ENCODE results near the gene ZNRF1.

Gene ZNRF1

DNA sequence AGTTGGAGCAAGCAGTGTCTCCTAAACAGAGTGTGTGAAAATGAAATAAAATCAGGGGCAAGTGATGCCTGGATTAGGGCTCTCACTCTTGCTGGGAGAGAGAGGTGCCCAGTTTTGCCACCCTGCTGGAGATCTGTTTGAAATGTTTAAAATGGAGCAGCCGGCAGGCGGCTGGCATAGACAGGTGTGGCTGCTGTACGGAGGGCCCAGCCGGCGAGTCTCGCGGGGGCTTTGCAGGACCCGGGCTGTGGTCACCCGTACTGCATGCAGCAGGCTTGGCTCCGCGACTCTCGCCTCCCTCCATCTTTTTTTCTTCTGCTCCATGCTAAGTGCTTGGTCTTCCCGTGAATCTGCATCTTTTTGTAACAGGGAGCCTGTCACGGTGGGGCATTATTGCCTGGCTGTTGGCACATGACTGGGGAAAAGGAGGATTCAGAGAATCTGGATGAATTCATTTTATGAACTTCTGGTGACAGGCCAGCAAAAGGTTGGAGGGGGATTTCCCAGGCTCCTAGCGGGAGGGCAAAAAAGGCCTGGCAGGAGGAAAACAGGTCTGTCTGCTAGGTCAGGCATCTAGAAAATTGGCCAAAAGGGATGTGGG is 1.8 kb downstream of the ZNRF1 start:
- in situ Hi-C loops (cut with HindIII; ENCODE audit: low sequenced_read_pairs) = no loop called here

- in situ Hi-C loops (cut with HindIII; ENCODE audit: low sequenced_read_pairs) = no loop called here
Measured at GRCh38 chr16:75002474-75002873, 3.6 kb downstream of the ZNRF1 start.

- in situ Hi-C loops (cut with HindIII; ENCODE audit: low sequenced_read_pairs) = no loop called here
Measured at GRCh38 chr16:75003931-75004330, 5.1 kb downstream of the ZNRF1 start.

GRCh38 chr16:75004460-75004859 is 5.6 kb downstream of the ZNRF1 start:
- in situ Hi-C loops (cut with HindIII; ENCODE audit: low sequenced_read_pairs) = no loop called here

DNA sequence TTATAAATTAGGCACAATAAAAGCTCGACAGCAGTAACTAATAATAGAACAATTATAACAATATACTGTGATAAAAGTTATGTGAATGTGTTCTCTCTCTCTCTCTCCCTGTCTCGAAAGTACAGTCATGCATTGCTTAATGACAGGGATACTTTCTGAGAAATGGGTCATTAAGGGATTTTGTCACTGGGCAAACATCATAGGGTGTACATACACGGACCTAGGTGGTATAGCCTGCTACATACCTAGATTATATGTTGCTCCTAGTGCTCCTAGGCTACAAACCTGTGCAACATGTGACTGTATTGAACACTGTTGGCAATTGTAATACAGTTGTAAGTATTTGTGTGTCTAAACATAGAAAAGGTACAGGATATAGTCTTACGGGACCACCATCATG is 6.9 kb downstream of the ZNRF1 start:
- in situ Hi-C loops (cut with HindIII; ENCODE audit: low sequenced_read_pairs) = loop anchor here (5.0 kb wide), 1 partner anchor 102 kb away; no protein-coding TSS in a partner anchor

GRCh38 chr16:75007443-75007842 is 8.6 kb downstream of the ZNRF1 start:
- in situ Hi-C loops (cut with HindIII; ENCODE audit: low sequenced_read_pairs) = loop anchor here (5.0 kb wide), 1 partner anchor 100 kb away; no protein-coding TSS in a partner anchor

DNA sequence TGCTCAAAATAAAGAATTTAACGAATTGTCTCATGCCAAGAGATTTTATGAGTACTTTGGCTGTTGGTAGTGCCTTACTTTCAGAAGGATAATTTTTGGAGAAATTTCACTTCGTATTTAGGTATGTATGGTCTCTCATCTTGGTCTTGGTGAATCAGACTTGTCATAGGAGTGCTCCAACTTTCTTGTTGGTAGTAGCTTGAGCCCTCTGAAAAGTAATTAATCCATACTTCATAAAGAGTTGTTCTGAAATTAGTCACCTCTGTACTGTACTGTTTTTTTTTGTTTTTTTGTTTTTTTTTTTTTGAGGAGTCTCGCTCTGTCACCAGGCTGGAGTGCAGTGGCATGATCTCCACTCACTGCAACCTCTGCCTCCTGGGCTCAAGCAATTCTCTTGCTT is 11.6 kb downstream of the ZNRF1 start:
- in situ Hi-C loops (cut with HindIII; ENCODE audit: low sequenced_read_pairs) = loop anchor here (10.0 kb wide), 1 partner anchor 54 kb away; no protein-coding TSS in a partner anchor

DNA sequence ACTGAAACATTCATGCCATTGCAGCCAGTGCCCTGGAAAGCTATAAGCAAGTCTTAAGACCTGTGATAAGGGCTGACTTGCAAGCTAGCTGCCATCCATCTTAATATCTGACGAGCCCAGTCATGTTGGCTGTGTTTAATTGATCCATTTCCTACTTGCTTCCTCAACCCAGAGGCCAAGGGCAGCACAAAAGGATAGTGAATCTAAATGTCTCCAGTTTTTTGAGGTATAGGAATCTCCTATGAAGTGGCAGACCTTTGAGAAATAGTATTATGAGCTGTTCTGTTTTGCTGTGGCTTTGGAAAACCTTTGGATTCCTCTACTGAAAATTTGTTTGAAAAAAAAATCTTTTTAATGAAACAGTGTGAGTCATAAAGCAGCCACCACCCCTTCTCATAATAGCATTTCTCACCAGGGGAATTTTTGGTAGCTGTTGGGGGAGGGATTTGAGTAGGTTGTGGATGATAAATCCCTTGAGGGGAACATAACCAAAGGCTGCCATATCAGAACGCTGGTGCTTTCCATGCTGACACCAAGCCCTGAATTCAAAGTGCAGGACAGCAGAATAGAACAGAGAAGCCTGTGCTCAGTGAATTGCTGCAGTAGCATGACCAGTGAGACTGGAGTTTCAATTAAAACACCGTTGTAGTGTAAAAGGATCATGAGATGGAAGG is 12.9 kb downstream of the ZNRF1 start:
- in situ Hi-C loops (cut with HindIII; ENCODE audit: low sequenced_read_pairs) = loop anchor here (10.0 kb wide), 1 partner anchor 53 kb away; no protein-coding TSS in a partner anchor

DNA sequence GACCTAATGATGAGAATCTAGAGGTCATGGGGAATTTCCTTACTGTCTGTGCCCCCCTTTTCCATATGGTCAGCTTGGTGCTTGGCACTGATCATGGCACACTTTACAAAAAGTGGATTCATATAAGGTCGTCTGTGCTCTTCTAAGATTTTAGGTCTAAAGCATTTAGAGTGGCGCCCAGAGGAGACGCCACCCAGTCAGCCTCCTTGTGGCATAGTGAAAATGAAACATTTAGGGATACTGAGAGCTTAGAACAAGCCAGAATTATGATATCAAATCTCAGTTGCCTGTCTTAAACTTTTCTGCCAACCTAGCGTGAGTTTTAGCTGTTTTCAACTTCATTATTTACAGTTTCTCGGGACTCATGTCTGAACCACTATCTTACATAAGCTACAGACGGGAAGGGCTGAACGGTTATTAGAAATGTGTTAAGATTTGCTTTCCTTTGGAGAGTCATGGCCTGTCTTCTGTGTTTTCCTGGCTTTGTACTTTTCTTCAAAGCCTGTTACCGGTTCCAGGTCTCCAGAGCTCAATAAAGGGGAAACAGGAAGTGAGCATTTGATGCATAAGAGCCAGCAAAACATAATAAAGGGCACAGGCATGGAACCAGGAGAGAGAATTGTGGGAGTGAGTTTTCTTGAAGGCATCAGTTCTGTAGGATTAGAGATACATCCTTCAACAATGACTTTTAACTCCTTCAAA is 13.7 kb downstream of the ZNRF1 start:
- in situ Hi-C loops (cut with HindIII; ENCODE audit: low sequenced_read_pairs) = loop anchor here (10.0 kb wide), 1 partner anchor 52 kb away; no protein-coding TSS in a partner anchor

DNA sequence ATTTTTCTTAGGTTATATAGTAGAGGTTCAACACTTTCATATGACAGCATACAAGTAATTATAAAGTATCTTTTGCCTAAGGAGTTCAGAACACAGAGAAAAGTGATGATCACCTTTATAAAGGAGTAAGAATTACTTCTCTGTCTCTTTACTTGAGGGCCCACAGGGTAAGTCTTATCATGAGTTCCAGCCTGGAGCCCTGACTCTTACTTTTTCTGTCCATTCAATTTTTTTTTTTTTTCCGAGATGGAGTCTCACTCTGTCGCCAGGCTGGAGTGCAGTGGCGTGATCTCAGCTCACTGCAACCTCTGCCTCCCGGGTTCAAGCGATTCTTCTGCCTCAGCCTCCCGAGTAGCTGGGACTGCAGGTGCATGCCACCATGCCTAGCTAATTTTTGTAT is 14.3 kb downstream of the ZNRF1 start:
- in situ Hi-C loops (cut with HindIII; ENCODE audit: low sequenced_read_pairs) = loop anchor here (10.0 kb wide), 1 partner anchor 52 kb away; no protein-coding TSS in a partner anchor

DNA sequence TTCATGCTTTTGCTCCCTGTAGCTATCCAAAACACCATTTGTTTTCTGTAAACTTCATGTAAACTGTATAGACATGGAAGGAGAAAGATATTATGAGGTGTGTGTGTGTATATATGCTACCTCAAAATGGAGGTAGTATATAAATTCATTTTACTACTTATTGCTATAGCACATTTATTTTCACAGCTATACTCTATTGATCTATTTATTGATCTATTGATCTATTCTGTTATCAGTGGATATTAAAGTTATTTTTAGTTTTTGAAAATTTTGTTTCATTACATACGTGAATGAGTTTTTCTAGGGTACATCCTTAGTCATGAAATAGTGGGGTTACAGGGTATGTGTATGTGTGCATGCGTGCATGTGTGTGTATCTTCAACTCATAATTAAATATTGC is 15.5 kb downstream of the ZNRF1 start:
- in situ Hi-C loops (cut with HindIII; ENCODE audit: low sequenced_read_pairs) = loop anchor here (10.0 kb wide), 1 partner anchor 50 kb away; no protein-coding TSS in a partner anchor

DNA sequence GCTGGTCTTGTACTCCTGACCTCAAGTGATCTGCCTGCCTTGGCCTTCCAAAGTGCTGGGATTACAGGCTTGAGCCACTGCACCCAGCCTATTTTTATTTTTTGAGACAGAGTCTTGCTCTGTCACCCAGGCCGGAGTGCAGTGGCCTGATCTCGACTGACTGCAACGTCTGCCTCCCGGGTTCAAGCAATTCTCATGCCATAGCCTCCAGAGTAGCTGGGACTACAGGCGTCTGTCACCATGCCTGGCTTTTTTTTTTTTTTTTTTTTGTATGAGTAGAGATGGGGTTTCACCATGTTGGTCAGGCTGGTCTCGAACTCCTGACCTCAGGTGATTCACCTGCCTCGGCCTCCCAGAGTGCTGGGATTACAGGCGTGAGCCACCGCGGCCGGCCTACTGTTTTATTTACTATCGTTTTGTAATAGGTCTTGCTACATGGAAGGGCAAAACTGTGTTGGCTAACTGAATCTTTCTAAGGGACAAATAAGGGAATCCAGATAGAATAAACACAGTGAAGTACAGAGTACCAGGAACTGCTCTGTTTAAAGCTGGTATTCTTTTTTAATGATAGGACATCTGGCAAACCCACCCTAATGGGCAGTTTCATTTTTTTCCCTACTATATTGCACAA is 17.7 kb downstream of the ZNRF1 start:
- in situ Hi-C loops (cut with HindIII; ENCODE audit: low sequenced_read_pairs) = loop anchor here (10.0 kb wide), 1 partner anchor 48 kb away; no protein-coding TSS in a partner anchor

GRCh38 chr16:75017670-75018525 is 19.1 kb downstream of the ZNRF1 start:
- in situ Hi-C loops (cut with HindIII; ENCODE audit: low sequenced_read_pairs) = loop anchor here (10.0 kb wide), 1 partner anchor 47 kb away; no protein-coding TSS in a partner anchor

- in situ Hi-C loops (cut with HindIII; ENCODE audit: low sequenced_read_pairs) = loop anchor here (10.0 kb wide), 1 partner anchor 46 kb away; no protein-coding TSS in a partner anchor
Measured at GRCh38 chr16:75019007-75019406, 20.2 kb downstream of the ZNRF1 start.

DNA sequence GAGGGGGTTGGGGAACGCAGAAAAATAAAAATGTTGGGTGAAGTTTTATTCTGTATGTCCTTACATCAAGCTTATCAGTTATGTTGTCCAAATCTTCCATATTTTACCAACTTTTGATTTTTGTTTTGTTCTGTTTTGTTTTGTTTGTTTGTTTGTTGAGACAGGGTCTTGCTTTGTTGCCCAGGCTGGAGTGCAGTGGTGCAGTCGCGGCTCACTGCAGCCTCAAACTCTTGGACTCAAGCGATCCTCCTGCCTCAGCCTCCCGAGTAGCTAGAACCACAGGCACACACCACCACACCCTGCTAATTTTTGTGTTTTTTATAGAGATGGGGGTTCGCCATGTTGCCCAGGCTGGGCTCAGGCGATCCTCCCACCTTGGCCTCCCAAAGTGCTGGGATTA is 20.8 kb downstream of the ZNRF1 start:
- in situ Hi-C loops (cut with HindIII; ENCODE audit: low sequenced_read_pairs) = loop anchor here (10.0 kb wide), 1 partner anchor 45 kb away; no protein-coding TSS in a partner anchor

DNA sequence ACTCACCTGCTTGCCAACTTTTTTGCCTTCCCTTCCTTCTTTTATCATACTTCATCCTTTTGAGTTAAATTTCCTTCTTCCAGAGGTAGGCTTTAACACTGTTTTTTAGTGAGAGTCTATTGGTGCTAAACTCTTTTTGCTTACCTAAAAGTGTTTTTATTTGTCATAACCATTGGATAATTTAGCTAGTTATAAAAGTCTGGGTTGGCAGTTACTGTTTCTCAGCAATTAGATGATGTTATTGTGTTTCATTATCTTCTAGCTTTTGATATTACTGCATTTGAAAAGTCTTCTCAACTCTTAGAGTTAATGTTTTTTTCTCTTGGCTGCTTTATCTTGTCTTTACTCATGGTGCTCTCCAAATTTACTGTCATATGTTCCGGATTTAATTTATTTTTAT is 22.6 kb downstream of the ZNRF1 start:
- in situ Hi-C loops (cut with HindIII; ENCODE audit: low sequenced_read_pairs) = no loop called here

DNA sequence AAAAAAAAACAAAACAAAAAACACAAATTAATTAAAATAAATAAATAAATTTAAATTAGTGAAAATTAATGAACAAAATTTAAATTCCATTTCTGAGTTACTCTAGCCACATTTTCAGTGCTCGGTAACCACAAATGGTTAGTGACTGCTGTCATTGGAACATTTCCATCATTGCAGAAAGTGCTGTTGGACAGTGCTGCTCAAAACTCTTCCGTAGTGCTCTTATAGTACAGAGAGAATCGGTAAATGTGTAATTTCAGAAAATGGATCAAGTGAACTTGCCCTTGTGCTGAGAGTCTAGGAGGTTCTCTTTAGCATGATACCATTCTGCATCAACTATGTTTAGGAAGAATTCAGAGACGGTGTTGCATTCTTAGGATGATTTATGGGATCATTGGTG is 23.7 kb downstream of the ZNRF1 start:
- in situ Hi-C loops (cut with HindIII; ENCODE audit: low sequenced_read_pairs) = no loop called here

- in situ Hi-C loops (cut with HindIII; ENCODE audit: low sequenced_read_pairs) = no loop called here
Measured at GRCh38 chr16:75023009-75023408, 24.2 kb downstream of the ZNRF1 start.

- in situ Hi-C loops (cut with HindIII; ENCODE audit: low sequenced_read_pairs) = no loop called here
Measured at GRCh38 chr16:75024182-75024581, 25.4 kb downstream of the ZNRF1 start.

DNA sequence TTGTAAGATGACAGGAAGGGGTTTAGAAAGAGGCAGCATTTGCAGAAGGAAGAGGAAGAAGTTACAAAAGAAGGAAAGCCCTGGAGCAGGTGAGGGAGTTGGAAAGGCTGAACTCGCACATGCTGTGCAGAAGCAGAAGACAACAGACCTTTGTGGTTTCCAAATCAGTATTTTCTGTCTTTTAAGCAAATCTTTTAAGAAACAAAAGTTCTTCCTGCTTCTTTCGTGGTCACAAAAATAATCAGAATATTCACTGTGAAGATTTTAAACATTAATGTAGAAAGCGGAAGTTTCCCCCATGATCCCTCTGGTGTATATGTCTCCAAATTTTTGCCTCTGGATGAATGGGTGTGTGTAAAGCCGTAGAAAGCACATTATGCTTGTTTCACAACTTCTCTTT is 25.8 kb downstream of the ZNRF1 start:
- in situ Hi-C loops (cut with HindIII; ENCODE audit: low sequenced_read_pairs) = no loop called here

Measured in endothelial cell of hepatic sinusoid (primary cell).